Mesenteric fat pad (tissue), 1 donor: ENCODE results near the gene IRF4. TPM values are rescaled to one million over a fixed set of nuclear protein-coding genes. Genes with fewer than 3 reads are reported as not detected.

ENCODE experiments used
- DNase-seq: peaks from one replicate; pipeline ENCODE4 v3.0.0-alpha.2; 2020; ENCODE audit warnings: low spot score
- total RNA-seq: library from RNA; stranded (reverse); fragmentation: NEBNext Ultra II Directional; extraction: Animal tissue kit (Norgen Biotek cat#: 25700); gene quantifications from one replicate; pipeline ENCODE4 v1.2.1, GENCODE V29; 2021
- donor health status: DM: yes; HTN: yes; CAD: no.

Gene IRF4
- total RNA-seq, 1 donor from 2014 or later, result 6.3 TPM

DNA sequence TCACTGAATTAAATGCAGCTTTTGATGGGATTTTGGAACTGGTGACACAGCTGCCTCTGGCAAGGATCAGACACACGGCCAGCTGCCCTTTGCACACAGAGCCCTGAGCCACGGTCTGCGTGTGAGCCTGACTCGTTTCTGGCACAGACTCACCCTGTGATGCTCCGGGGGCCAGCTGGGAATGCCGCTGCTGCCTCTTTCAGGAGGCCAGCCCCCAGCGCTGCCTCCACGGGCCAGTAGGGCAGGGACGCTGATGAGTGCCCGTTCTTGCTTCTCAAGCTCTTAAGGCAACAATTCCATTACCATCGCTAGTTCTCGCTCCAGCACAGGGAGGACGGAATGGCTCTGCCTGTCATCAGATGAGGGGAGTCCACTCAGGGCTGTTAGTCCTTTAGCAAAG is 61.6 kb downstream of the IRF4 start:
- DNase-seq, result no peak

DNA sequence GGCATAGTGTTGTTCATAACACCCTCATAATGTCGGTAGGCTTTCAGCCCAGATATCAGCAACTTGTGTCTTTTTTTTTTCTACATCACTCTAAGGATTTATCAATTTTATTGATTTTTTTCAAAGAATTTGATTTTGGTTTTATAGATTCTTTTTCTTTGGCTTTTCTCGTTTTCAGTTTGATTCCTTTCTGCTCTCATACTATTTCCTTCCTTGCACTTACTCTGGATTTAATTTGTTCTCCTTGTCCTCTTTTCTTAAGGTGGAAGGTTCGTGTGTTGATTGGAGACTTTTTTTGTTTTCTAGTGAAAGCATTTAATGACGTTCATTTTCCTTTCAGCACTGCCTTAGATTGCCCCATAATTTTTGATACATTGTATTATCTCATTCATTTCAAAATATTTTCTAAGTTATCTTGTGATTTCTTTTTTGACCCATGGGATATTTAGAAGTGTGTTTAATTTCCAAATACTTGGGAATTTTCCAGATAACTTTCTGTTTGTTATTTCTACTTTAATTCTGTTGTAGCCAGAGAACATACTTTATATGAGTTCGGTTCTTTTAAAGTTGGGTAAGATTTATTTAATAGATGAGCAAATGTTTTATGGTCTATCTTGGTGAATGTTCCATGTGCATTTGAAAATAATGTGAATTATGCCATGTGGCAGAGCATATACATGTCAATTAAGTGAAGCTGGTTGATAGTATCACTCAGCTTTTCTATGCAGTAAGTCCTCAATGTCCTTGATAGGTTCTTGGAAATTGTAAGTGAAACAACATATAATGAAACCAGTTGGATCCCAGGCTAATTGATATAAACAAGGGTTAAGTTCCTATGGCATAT is 62.8 kb downstream of the IRF4 start:
- DNase-seq, result no peak

GRCh38 chr6:455006-455585 is 63.5 kb downstream of the IRF4 start:
- DNase-seq, result no peak

- no peak for DNase-seq
Observed at GRCh38 chr6:455835-456234, 64.3 kb downstream of the IRF4 start.

GRCh38 chr6:456358-456867 is 64.9 kb downstream of the IRF4 start:
- no peak for DNase-seq

GRCh38 chr6:456887-457286 is 65.3 kb downstream of the IRF4 start:
- no peak for DNase-seq

Other genes starting within 250 kb of the IRF4 start
- gene DUSP22, start 99.3 kb upstream of the IRF4 start, total RNA-seq, result 75.0 TPM